Parathyroid adenoma (tissue), 2 donors: Measurements from ENCODE around the gene MNX1.

Source experiments
- H2AFZ ChIP-seq: fragments of 300-600 bp; sonication (generic); one replicate; pipeline ENCODE4 v1.7.0; 2017; ENCODE audit warnings: antibody characterized with exemption, mild to moderate bottlenecking
- H3K27ac ChIP-seq: fragments of 300-600 bp; sonication (generic); one replicate; pipeline ENCODE4 v1.7.0; 2017
- H3K27me3 ChIP-seq: fragments of 300-600 bp; sonication (generic); one replicate; pipeline ENCODE4 v1.7.0; 2017; ENCODE audit warnings: low read length; ENCODE audit not compliant: control insufficient read depth, insufficient read depth
- H3K36me3 ChIP-seq: fragments of 300-600 bp; sonication (generic); one replicate; pipeline ENCODE4 v1.7.0; 2017; ENCODE audit warnings: low read length; ENCODE audit not compliant: control insufficient read depth, insufficient read depth
- H3K4me1 ChIP-seq: fragments of 300-600 bp; sonication (generic); one replicate; pipeline ENCODE4 v1.7.0; 2017; ENCODE audit warnings: control low read depth
- H3K4me2 ChIP-seq: fragments of 300-600 bp; sonication (generic); one replicate; pipeline ENCODE4 v1.7.0; 2017; ENCODE audit warnings: low read length
- H3K4me3 ChIP-seq: fragments of 300-600 bp; sonication (generic); one replicate; pipeline ENCODE4 v1.7.0; 2017; ENCODE audit warnings: low read depth, low read length
- H3K79me2 ChIP-seq: fragments of 300-600 bp; sonication (generic); one replicate; pipeline ENCODE4 v1.7.0; 2017; ENCODE audit warnings: control low read depth
- H3K9ac ChIP-seq: fragments of 300-600 bp; sonication (generic); one replicate; pipeline ENCODE4 v1.7.0; 2017; ENCODE audit warnings: mild to moderate bottlenecking
- H3K9me3 ChIP-seq: fragments of 300-600 bp; sonication (generic); one replicate; pipeline ENCODE4 v1.7.0; 2017; ENCODE audit warnings: low read length; ENCODE audit not compliant: control insufficient read depth
- CTCF ChIP-seq: fragments of 300-600 bp; sonication (generic); IDR thresholded peaks from one replicate; pipeline ENCODE4 v1.7.0; 2017; ENCODE audit warnings: antibody characterized with exemption, mild to moderate bottlenecking
- donor health status: primary hyperparathyroidism.

MNX1 gene

GRCh38 chr7:157035302-157035701 lies 24.8 kb upstream of the MNX1 start:
- Histone ChIP-seq H3K27ac (no peak overlapping the region), H3K27me3 (no peaks in the 10 kb centered on the region), H3K9ac (no peak overlapping the region), H2AFZ (no peak overlapping the region), H3K4me3 (no peak overlapping the region), H3K79me2 (no peaks in the 10 kb centered on the region), H3K4me1 (no peaks in the 10 kb centered on the region), H3K36me3 (no peaks in the 10 kb centered on the region), H3K9me3 (no peaks in the 10 kb centered on the region), H3K4me2 (no peak overlapping the region)
- no peak for TF ChIP-seq CTCF

- H3K27me3 ChIP-seq: no peaks in the 10 kb centered on the region
- H2AFZ ChIP-seq: no peak overlapping the region
- H3K79me2 ChIP-seq: no peaks in the 10 kb centered on the region
These were observed 23.3 kb upstream of the MNX1 start for GRCh38 chr7:157033483-157034473.

DNA sequence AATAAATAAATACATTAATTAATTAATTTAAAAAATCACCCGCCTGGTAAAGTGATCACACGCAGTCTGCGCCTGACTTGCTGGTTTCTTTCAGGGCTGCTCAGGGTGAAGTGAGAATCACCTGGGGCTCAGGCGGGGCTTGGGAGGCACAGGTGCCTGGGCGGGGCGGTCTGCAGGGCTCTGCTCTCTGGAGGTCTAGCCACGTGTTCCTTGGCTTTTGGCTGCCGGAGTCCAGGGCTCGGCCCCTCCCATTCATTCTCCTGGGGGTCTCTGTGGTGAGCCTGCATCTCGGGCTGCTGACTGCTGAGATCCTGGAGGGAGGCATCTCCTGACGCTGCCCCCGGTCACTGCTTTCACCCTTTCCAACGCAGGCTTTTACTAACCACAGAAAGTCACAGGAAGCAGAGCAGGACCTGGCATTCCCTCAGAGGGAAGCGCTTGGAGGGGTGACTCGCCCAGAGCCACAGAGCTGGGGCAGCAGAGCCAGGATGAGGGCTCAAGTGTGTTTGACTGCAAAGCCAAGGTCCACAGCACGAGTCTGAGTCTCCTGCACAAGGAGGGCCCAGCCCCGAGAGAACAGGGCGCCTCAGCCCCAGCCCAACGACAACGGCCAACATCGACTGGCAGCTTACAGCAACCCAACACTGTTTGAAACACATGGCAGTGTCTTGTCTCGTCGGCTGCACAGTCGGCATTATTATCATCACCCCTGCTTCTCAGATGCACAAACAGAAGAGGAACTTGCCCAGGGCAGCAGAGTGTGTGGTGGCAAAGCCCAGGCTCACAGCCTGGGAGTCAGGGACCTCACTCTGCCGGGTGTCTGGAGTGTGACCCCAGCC lies 22.4 kb upstream of the MNX1 start:
- no peak overlapping the region for H2AFZ ChIP-seq
- no peaks in the 10 kb centered on the region for H3K9me3 ChIP-seq
- H3K27me3 ChIP-seq: no peaks in the 10 kb centered on the region
- H3K27ac ChIP-seq: no peak overlapping the region
- H3K4me1 ChIP-seq: no peaks in the 10 kb centered on the region
- no peaks in the 10 kb centered on the region for H3K36me3 ChIP-seq
- no peak overlapping the region for H3K4me3 ChIP-seq
- no peak overlapping the region for H3K4me2 ChIP-seq
- H3K79me2 ChIP-seq: no peaks in the 10 kb centered on the region
- TF ChIP-seq CTCF: no peak
- H3K9ac ChIP-seq: no peak overlapping the region

More at GRCh38 chr7:157033483-157034473, 23.3 kb upstream of the MNX1 start:
- Histone ChIP-seq H3K9ac (no peak overlapping the region), H3K36me3 (no peaks in the 10 kb centered on the region), H3K4me1 (no peaks in the 10 kb centered on the region), H3K4me2 (no peak overlapping the region), H3K27ac (no peak overlapping the region), H3K4me3 (no peak overlapping the region), H3K9me3 (no peaks in the 10 kb centered on the region)
- no peak for TF ChIP-seq CTCF

DNA sequence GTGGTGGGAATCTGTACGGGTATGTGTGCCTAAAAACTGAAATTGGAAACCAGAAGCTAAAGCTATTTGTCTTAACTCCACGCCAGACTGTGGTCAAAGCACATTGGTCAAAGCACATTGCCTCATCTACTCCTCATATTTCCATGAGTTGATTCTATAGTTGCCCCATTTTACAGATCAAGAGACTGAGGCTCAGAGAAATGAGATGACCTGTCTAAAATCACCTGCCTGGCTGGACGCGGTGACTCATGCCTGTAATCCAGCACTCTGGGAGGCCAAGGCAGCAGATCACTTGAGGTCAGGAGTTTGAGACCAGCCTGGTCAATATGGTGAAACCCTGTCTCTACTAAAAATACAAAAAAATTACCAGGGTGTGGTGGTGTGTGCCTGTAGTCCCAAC lies 21.7 kb upstream of the MNX1 start:
- no peak for TF ChIP-seq CTCF
- Histone ChIP-seq H3K4me1 (no peaks in the 10 kb centered on the region), H3K4me2 (no peak overlapping the region), H3K79me2 (no peaks in the 10 kb centered on the region), H3K9me3 (no peaks in the 10 kb centered on the region), H3K27ac (no peak overlapping the region), H3K27me3 (no peaks in the 10 kb centered on the region), H3K36me3 (no peaks in the 10 kb centered on the region), H3K9ac (no peak overlapping the region), H3K4me3 (no peak overlapping the region), H2AFZ (no peak overlapping the region)
